ENCODE data around the gene RBP4.

DNA sequence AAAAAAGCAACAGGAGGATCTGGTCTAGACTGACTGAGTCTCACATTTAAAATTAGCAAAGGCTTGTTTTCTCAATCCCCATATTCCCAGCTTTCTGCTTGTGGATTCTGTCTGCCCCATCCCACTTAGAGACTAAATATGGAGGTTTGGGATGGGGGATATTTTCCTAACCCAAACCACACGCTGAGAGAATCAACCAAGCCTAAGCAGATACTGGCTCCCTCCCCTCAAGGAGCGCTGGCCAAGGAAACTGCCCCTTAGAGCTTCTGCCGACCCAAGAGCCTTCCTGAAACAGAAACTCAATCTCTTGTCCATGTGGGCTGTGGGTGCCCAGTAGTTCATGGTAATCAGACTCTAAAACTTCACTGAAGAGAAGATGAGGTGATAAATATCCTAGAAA is 30.7 kb downstream of the RBP4 start:
- TF ChIP-seq, protein P1, sequence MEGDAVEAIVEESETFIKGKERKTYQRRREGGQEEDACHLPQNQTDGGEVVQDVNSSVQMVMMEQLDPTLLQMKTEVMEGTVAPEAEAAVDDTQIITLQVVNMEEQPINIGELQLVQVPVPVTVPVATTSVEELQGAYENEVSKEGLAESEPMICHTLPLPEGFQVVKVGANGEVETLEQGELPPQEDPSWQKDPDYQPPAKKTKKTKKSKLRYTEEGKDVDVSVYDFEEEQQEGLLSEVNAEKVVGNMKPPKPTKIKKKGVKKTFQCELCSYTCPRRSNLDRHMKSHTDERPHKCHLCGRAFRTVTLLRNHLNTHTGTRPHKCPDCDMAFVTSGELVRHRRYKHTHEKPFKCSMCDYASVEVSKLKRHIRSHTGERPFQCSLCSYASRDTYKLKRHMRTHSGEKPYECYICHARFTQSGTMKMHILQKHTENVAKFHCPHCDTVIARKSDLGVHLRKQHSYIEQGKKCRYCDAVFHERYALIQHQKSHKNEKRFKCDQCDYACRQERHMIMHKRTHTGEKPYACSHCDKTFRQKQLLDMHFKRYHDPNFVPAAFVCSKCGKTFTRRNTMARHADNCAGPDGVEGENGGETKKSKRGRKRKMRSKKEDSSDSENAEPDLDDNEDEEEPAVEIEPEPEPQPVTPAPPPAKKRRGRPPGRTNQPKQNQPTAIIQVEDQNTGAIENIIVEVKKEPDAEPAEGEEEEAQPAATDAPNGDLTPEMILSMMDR (IDR thresholded peaks at IDR 0.05), result no peak
- TF ChIP-seq POLR2A (IDR thresholded peaks at IDR 0.05), result no peak

Measured in esophagus squamous epithelium (tissue), 4 donors.